ENCODE data around the gene LNPEP.
"Not testable (repeated sequence)": the region's sequence is repeated elsewhere in the genome, so short reads cannot be mapped to it uniquely, and the experiment has no call there.

Gene LNPEP

GRCh38 chr5:96930589-96930988 is 5.3 kb upstream of the LNPEP start:
- Histone ChIP-seq H3K4me1 (ENCODE audit: insufficient read depth, low read length) (peaks cover 7% of the 10 kb centered on the region), H3K9me3 (ENCODE audit: insufficient read depth, low read depth, low read length) (no peaks in the 10 kb centered on the region), H3K9ac (ENCODE audit: low read depth, low read length) (no peak overlapping the region), H3K27me3 (ENCODE audit: insufficient read depth, low read length) (peaks cover 8% of the 10 kb centered on the region), H3K36me3 (ENCODE audit: insufficient read depth, low read length) (no peaks in the 10 kb centered on the region), H3K27ac (ENCODE audit: low read depth, low read length) (no peak overlapping the region), H3K4me3 (ENCODE audit: low read length) (no peak overlapping the region)
- WGBS = 94% methylated on average over 3 of the region's 3 CpGs

GRCh38 chr5:96931037-96931436 is 4.8 kb upstream of the LNPEP start:
- not testable (repeated sequence) for H3K9me3 ChIP-seq (ENCODE audit: insufficient read depth, low read depth, low read length); H3K27me3 ChIP-seq (ENCODE audit: insufficient read depth, low read length); H3K4me3 ChIP-seq (ENCODE audit: low read length); H3K4me1 ChIP-seq (ENCODE audit: insufficient read depth, low read length); H3K27ac ChIP-seq (ENCODE audit: low read depth, low read length); H3K36me3 ChIP-seq (ENCODE audit: insufficient read depth, low read length); H3K9ac ChIP-seq (ENCODE audit: low read depth, low read length)
- 93% methylated on average over 2 of the region's 2 CpGs for WGBS

- H3K4me1 ChIP-seq (ENCODE audit: insufficient read depth, low read length) = peaks cover 7% of the 10 kb centered on the region
- H3K9me3 ChIP-seq (ENCODE audit: insufficient read depth, low read depth, low read length) = no peaks in the 10 kb centered on the region
- WGBS = 100% methylated on average over 1 of the region's 1 CpG
- H3K27ac ChIP-seq (ENCODE audit: low read depth, low read length) = no peak overlapping the region
- no peaks in the 10 kb centered on the region for H3K36me3 ChIP-seq (ENCODE audit: insufficient read depth, low read length)
- no peak overlapping the region for H3K4me3 ChIP-seq (ENCODE audit: low read length)
- H3K27me3 ChIP-seq (ENCODE audit: insufficient read depth, low read length) = peaks cover 11% of the 10 kb centered on the region
- H3K9ac ChIP-seq (ENCODE audit: low read depth, low read length) = no peak overlapping the region
Observed at GRCh38 chr5:96931605-96932004, 4.3 kb upstream of the LNPEP start.

GRCh38 chr5:96932026-96932425 is 3.9 kb upstream of the LNPEP start:
- H3K27ac ChIP-seq (ENCODE audit: low read depth, low read length) = no peak overlapping the region
- H3K9me3 ChIP-seq (ENCODE audit: insufficient read depth, low read depth, low read length) = no peaks in the 10 kb centered on the region

GRCh38 chr5:96933764-96934707 is 1.8 kb upstream of the LNPEP start:
- Histone ChIP-seq H3K4me1 (ENCODE audit: insufficient read depth, low read length) (peaks cover 12% of the 10 kb centered on the region), H3K27ac (ENCODE audit: low read depth, low read length) (peak overlapping the region; percentile 78), H3K4me3 (ENCODE audit: low read length) (peak overlapping the region; percentile 89), H3K36me3 (ENCODE audit: insufficient read depth, low read length) (no peaks in the 10 kb centered on the region), H3K9me3 (ENCODE audit: insufficient read depth, low read depth, low read length) (no peaks in the 10 kb centered on the region), H3K27me3 (ENCODE audit: insufficient read depth, low read length) (peaks cover 32% of the 10 kb centered on the region), H3K9ac (ENCODE audit: low read depth, low read length) (peak overlapping the region; percentile 76)
- 32% methylated on average over 13 of the region's 13 CpGs for WGBS

More at GRCh38 chr5:96932026-96932425, 3.9 kb upstream of the LNPEP start:
- Histone ChIP-seq H3K4me1 (ENCODE audit: insufficient read depth, low read length) (peaks cover 11% of the 10 kb centered on the region), H3K9ac (ENCODE audit: low read depth, low read length) (no peak overlapping the region), H3K27me3 (ENCODE audit: insufficient read depth, low read length) (peaks cover 16% of the 10 kb centered on the region), H3K36me3 (ENCODE audit: insufficient read depth, low read length) (no peaks in the 10 kb centered on the region), H3K4me3 (ENCODE audit: low read length) (no peak overlapping the region)
- WGBS = 97% methylated on average over 5 of the region's 5 CpGs

- Histone ChIP-seq H3K4me1 (ENCODE audit: insufficient read depth, low read length) (peaks cover 12% of the 10 kb centered on the region), H3K9me3 (ENCODE audit: insufficient read depth, low read depth, low read length) (no peaks in the 10 kb centered on the region)
- under 1% methylated on average over 80 of the region's 80 CpGs for WGBS
Observed at GRCh38 chr5:96934708-96935558, 947 bp upstream of the LNPEP start.

GRCh38 chr5:96936431-96937320 is 796 bp downstream of the LNPEP start:
- Histone ChIP-seq H3K27me3 (ENCODE audit: insufficient read depth, low read length) (peaks cover 32% of the 10 kb centered on the region), H3K27ac (ENCODE audit: low read depth, low read length) (no peak overlapping the region), H3K36me3 (ENCODE audit: insufficient read depth, low read length) (no peaks in the 10 kb centered on the region), H3K9me3 (ENCODE audit: insufficient read depth, low read depth, low read length) (no peaks in the 10 kb centered on the region), H3K9ac (ENCODE audit: low read depth, low read length) (no peak overlapping the region), H3K4me1 (ENCODE audit: insufficient read depth, low read length) (peaks cover 12% of the 10 kb centered on the region), H3K4me3 (ENCODE audit: low read length) (peak overlapping the region; percentile 89)
- WGBS = 2% methylated on average over 27 of the region's 27 CpGs

More at GRCh38 chr5:96934708-96935558, 947 bp upstream of the LNPEP start:
- Histone ChIP-seq H3K27ac (ENCODE audit: low read depth, low read length) (peak overlapping the region; percentile 78), H3K27me3 (ENCODE audit: insufficient read depth, low read length) (peaks cover 32% of the 10 kb centered on the region), H3K9ac (ENCODE audit: low read depth, low read length) (peak overlapping the region; percentile 76), H3K36me3 (ENCODE audit: insufficient read depth, low read length) (no peaks in the 10 kb centered on the region), H3K4me3 (ENCODE audit: low read length) (peak overlapping the region; percentile 89)

- Histone ChIP-seq H3K9ac (ENCODE audit: low read depth, low read length) (no peak overlapping the region), H3K36me3 (ENCODE audit: insufficient read depth, low read length) (no peaks in the 10 kb centered on the region), H3K27me3 (ENCODE audit: insufficient read depth, low read length) (peaks cover 25% of the 10 kb centered on the region), H3K4me3 (ENCODE audit: low read length) (no peak overlapping the region), H3K9me3 (ENCODE audit: insufficient read depth, low read depth, low read length) (no peaks in the 10 kb centered on the region), H3K4me1 (ENCODE audit: insufficient read depth, low read length) (peaks cover 5% of the 10 kb centered on the region), H3K27ac (ENCODE audit: low read depth, low read length) (no peak overlapping the region)
- WGBS = 81% methylated on average over 3 of the region's 3 CpGs
Observed at GRCh38 chr5:96940586-96940985, 4.7 kb downstream of the LNPEP start.

- no peaks in the 10 kb centered on the region for H3K9me3 ChIP-seq (ENCODE audit: insufficient read depth, low read depth, low read length)
- H3K27ac ChIP-seq (ENCODE audit: low read depth, low read length) = no peak overlapping the region
- no peak overlapping the region for H3K4me3 ChIP-seq (ENCODE audit: low read length)
- peaks cover 25% of the 10 kb centered on the region for H3K27me3 ChIP-seq (ENCODE audit: insufficient read depth, low read length)
- no peak overlapping the region for H3K9ac ChIP-seq (ENCODE audit: low read depth, low read length)
- peaks cover 5% of the 10 kb centered on the region for H3K4me1 ChIP-seq (ENCODE audit: insufficient read depth, low read length)
- H3K36me3 ChIP-seq (ENCODE audit: insufficient read depth, low read length) = no peaks in the 10 kb centered on the region
- WGBS = 63% methylated on average over 4 of the region's 4 CpGs
Observed at GRCh38 chr5:96941140-96941539, 5.3 kb downstream of the LNPEP start.

- no peak overlapping the region for H3K9ac ChIP-seq (ENCODE audit: low read depth, low read length)
- H3K9me3 ChIP-seq (ENCODE audit: insufficient read depth, low read depth, low read length) = no peaks in the 10 kb centered on the region
- H3K27ac ChIP-seq (ENCODE audit: low read depth, low read length) = no peak overlapping the region
- peaks cover 16% of the 10 kb centered on the region for H3K27me3 ChIP-seq (ENCODE audit: insufficient read depth, low read length)
- H3K4me3 ChIP-seq (ENCODE audit: low read length) = no peak overlapping the region
- 94% methylated on average over 9 of the region's 9 CpGs for WGBS
- no peaks in the 10 kb centered on the region for H3K36me3 ChIP-seq (ENCODE audit: insufficient read depth, low read length)
- H3K4me1 ChIP-seq (ENCODE audit: insufficient read depth, low read length) = peaks cover under 1% of the 10 kb centered on the region
Observed at GRCh38 chr5:96942078-96942477, 6.2 kb downstream of the LNPEP start.

Measured in HUES64 (cell line).